ENCODE measurements around the gene SFXN3. TPM values are rescaled to one million over a fixed set of nuclear protein-coding genes. Genes with fewer than 3 reads are reported as not detected.

SFXN3 gene
- total RNA-seq, 1 experiment from 2014 or later: 2.8 TPM

DNA sequence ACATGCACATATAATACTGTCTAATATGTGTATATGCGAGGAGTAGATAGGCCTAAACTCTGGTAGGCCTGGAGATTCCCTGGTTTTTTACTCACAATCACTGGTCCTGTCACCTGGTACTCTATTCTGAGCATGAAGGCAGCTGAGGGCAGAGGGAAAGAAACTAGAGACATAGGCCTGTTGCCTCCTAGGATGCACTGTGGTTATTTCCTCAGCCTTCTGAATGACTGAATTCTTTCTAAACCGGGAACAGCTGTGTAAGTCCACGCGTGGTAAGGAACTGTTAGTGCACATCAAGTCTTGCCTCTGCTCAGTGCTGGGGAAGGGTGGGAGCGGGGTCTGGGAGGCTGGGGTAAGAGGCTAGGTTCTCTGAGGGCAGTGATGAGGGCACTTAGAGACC lies 38.4 kb downstream of the SFXN3 start:
- no peaks in the 10 kb centered on the region; a peak in 1 of 7 replicates for H3K36me3 Mint-ChIP-seq (ENCODE audit: insufficient read depth in 1 of 3, low read depth in 3 of 3)
- Histone ChIP-seq H2BK5ac (ENCODE audit: insufficient read length, low read length) (no peak overlapping the region), H4K5ac (ENCODE audit: insufficient read length, low read depth, low read length) (no peak overlapping the region), H3K18ac (ENCODE audit: insufficient read length, low read depth, low read length) (no peak overlapping the region), H4K8ac (replicated peaks; ENCODE audit: insufficient read length, low read depth, low read length) (no peak overlapping the region), H3K14ac (ENCODE audit: insufficient read depth, low read length) (no peak overlapping the region), H4K91ac (ENCODE audit: insufficient read length, low read depth, low read length) (no peak overlapping the region), H3K4me1 (ENCODE audit: insufficient read depth, low read length) (no peaks in the 10 kb centered on the region; the same call in 1 of the 2 replicates), H2BK15ac (ENCODE audit: low read depth, low read length) (no peak overlapping the region), H4K20me1 (ENCODE audit: control insufficient read depth, insufficient read depth, insufficient read length) (no peaks in the 10 kb centered on the region), H3K4ac (ENCODE audit: low read depth, low read length) (no peak overlapping the region), H3K27me3 (ENCODE audit: insufficient read depth, low read length) (peaks cover 32% of the 10 kb centered on the region), H2AFZ (ENCODE audit: low read length) (no peak overlapping the region), H2BK20ac (ENCODE audit: low read depth, low read length, poor library complexity, severe bottlenecking) (no peak overlapping the region), H3K79me2 (ENCODE audit: insufficient read depth, low read length) (no peaks in the 10 kb centered on the region), H3T11ph (ENCODE audit: low read length) (no peak overlapping the region), H3K9me3 (ENCODE audit: control insufficient read depth, low read depth, low read length) (no peaks in the 10 kb centered on the region), H3K23ac (ENCODE audit: insufficient read length, low read depth, low read length) (no peak overlapping the region), H2AK5ac (ENCODE audit: insufficient read length, low read length) (no peak overlapping the region), H3K4me2 (ENCODE audit: insufficient read depth, insufficient read length, low read length) (no peak overlapping the region), H2BK12ac (ENCODE audit: insufficient read length, low read depth, low read length) (no peak overlapping the region), H3K9ac (ENCODE audit: extremely low read depth, insufficient read length, low read length) (no peak overlapping the region), H3K23me2 (ENCODE audit: insufficient read length, low read depth, low read length, poor library complexity, severe bottlenecking) (peaks cover 20% of the 10 kb centered on the region), H3K27ac (ENCODE audit: insufficient read length, low read depth, low read length) (no peak overlapping the region), H3K79me1 (ENCODE audit: insufficient read depth, low read depth, low read length, poor library complexity, severe bottlenecking) (no peaks in the 10 kb centered on the region), H2BK120ac (ENCODE audit: low read depth, low read length, poor library complexity, severe bottlenecking) (no peak overlapping the region), H3K56ac (ENCODE audit: insufficient read length, low read depth, low read length) (no peak overlapping the region)
- peaks cover 70% of the 10 kb centered on the region for H3K27me3 Mint-ChIP-seq (ENCODE audit: low read depth)
- no peak for DNase-seq
- WGBS (ENCODE audit: extremely low coverage, insufficient read length, low lambda C conversion rate): no CpG with 5 or more reads among the region's 5 CpGs
- TF ChIP-seq CTCF (conservative IDR thresholded peaks at IDR 0.05): no peak
- no peak overlapping the region for H3K4me3 Mint-ChIP-seq
- no peaks in the 10 kb centered on the region; a peak in 1 of 5 replicates for H3K9me3 Mint-ChIP-seq
- H3K27ac Mint-ChIP-seq: no peak overlapping the region
- peaks cover 13 to 31% of the 10 kb centered on the region in 2 experiments for H3K4me1 Mint-ChIP-seq

Data from H9 (cell line).